Measurements from ENCODE around the gene TMEM200B.
"Not testable (repeated sequence)": the region's sequence is repeated elsewhere in the genome, so short reads cannot be mapped to it uniquely, and the experiment has no call there.

The TMEM200B gene

DNA sequence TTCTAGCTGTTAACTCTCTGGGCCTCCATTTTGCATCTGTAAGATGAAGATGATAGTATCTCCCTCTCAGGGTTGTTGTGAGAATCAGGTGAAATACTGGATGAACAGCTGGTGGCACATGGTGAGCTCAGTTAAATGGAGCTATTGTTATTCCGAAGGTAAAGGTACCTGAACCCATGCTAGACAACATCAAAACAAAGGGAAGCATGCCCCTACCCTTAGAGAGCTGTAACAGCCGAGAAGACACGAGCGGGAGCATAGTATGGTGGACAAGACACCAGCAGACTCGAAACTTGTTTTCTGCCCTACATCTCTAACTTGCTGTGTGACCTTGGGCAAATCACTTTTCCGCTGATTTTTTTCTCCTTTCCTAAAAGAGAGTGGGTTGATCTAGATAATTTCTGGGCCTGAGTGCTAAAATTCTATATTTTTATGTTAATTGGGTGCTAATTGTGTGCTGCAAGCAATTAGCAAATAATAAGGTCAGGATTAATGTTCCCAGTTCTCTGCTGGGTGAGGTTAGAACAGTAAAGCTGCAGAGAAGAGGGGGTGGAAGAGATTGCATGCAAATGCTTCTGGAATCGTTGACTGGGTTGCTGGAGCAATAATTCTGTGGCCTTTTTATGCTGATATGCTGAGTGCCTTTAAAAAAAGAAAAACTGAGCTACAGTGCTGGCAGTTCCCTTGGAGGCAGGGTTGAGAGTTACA lies 10.8 kb downstream of the TMEM200B start:
- DNase-seq (ENCODE audit: low read depth), result no peak

DNA sequence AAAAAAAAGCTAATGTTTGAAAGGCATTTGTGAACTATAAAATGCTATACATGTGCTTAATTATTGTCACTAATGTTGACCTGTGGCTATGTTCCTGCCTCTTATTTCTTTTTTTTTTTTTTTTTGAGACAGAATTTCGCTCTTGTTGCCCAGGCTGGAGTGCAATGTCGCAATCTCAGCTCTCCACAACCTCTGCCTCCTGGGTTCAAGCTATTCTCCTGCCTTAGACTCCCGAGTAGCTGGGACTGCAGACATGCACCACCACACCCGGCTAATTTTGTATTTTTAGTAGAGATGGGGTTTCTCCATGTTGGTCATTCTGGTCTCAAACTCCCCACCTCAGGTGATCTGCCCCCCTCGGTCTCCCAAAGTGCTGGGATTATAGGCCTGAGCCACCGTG lies 15.7 kb downstream of the TMEM200B start:
- not testable (repeated sequence) for DNase-seq (ENCODE audit: low read depth)

DNA sequence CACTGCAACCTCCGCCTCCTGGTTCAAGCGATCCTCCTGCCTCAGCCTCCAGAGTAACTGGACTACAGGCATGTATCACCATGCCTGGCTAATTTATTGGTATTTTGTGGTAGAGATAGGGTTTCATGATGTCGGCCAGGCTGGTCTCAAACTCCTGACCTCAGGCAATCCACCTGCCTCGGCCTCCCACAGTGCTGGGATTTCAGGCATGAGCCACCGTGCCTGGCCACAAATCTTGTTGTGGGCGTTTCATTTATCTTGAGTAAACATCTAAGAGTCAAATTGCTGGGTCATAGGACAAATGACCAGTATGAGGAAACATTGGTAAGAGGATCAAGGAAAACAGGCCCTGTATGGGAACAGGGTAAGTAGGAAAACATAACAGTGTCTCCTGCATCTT lies 17.9 kb downstream of the TMEM200B start:
- no peak for DNase-seq (ENCODE audit: low read depth)

DNA sequence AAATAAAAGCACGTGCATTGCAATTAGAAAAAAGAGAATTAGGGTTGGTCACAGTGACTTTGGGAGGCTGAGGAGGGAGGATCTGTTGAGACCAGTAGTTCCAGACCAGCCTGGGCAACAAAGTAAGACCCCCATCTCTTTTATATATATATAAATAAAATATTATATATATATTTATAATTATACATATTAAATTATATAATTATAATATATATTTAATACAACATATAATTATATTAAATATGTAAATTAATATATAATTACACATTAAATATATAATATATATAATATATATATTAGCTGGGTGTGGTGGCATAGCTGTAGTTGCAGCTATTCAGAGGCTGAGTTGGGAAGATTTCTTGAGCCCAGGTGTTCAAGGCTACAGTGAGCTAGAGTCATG lies 23.2 kb downstream of the TMEM200B start:
- DNase-seq (ENCODE audit: low read depth), result no peak

DNA sequence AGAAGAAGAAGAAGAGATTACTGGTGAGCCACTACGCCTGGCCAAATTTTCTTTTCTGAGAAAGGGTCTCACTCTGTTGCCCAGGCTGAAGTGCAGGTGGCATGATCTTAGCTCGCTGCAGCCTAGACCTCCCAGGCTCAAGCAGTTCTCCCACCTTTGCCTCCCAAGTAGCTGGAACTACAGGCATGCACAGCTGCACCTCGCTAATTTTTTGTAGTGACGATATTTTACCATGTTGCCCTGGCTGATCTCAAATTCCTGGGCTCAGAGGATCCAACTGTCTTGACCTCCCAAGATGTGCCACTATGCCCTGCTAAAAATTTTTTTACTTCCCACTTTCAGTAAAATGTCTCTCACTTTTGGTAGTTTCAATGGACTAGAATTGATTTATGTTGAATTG lies 24.4 kb downstream of the TMEM200B start:
- DNase-seq (ENCODE audit: low read depth), result no peak

DNA sequence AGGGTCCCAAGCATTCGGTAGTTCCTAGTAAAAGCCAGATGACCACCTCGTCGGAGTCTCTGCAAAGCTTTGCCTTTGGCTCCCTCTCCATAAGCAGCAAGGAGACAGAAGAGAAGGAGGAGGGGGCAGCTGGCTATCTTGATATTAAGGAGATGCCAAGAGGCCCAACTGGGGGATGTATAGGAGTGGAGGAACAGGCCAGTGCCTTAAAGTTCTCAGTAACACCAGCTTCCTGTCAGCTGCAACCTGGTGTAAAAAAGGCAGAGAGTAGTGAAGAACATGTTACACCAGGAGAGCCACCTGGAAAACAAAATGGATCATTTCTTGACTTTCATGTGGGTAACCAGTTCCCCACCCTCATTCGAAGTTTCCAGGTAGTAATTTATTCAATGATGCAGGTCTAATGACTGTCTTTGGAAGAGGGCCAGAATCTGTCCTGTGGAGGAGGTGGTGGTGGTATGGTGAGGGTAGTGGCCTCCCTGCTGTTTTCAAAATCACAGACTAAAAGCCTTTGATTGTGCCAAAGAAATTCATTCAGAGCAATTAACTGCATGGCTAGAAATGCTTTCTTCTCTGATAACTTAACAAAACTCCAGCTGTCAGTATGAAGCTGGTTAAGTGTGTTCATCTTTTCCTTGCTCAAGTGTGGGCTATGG lies 27.3 kb downstream of the TMEM200B start:
- no peak for DNase-seq (ENCODE audit: low read depth)

DNA sequence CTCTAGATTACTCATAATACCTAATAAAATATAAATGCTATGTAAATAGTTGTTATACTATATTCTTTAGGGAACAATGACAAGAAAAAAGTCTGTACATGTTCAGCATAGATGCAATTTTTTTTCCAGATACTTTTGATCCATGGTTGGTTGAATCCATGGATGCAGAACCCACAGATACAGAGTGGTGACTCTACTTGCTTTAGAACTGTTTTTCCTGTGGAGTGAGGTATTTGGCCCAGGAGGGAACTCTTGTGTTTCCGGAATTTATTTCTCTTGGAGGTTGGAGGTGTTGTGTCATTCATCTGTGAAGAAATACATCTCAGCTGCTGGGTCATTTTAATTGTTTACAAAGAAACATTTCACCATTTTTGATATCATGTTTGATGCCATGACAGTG lies 28.7 kb downstream of the TMEM200B start:
- no peak for DNase-seq (ENCODE audit: low read depth)

DNA sequence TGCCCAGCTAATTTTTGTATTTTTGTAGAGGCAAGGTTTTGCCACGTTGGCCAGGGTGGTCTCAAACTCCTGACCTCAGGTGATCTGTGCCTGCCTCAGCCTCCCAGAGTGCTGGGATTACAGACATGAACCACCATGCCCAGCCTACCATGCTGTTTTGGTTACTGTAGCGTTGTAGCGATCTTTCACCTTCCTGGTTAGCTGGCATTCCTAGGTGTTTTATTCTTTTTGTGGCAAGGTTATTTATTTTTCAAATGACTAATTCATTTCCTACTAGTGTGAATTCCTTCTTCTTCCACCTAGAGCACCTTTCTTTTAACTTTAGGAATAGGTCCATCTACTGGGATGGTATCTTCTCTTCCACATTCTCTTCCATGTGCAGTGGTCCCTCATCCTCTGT lies 29.3 kb downstream of the TMEM200B start:
- no peak for DNase-seq (ENCODE audit: low read depth)

DNA sequence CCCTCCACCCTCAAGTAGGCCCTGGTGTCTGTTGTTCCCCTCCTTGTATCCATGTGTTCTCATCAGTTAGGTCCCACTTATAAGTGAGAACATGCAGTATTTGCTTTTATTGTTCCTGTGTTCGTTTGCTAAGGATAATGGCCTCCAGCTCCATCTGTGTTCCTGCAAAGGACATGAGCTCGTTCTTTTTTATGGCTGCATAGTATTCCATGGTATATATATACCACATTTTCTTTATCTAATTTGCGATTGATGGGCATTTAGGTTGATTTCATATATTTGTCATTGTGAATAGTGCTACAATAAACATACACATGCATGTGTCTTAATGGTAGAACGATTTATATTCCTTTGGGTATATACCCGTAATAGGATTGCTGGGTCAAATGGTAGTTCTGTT lies 31.0 kb downstream of the TMEM200B start:
- DNase-seq (ENCODE audit: low read depth), result not testable (repeated sequence)

DNA sequence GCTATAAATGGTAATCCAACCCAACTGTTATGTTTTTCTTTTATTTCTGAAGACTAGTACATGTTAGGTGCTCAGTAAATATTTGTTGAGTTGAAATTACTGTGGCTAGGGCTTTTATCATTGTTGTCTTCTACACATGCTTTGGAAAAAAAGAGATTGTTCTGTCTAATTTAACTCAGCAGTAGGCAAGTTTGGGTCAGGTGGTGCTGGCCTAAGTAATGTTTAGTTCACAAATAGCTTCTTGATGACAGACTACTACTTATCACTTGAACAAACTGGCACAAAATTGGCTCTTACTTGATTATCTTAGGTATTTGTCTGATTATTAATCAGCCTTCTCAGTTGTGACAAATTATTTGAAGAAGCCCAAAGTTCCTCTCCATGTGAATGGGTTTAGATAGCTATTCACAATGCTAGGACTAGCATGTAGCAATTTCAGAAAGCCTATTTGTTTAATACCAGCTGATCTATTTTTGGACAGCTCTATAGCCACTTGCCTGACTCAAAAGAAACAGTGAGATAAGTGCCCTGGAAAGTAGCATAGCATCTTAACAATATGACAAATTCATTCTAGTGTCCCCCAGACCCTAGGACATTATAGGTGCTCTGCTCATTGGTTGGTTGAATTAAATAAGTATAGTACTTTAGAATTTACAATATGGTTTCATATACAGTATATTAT lies 32.6 kb downstream of the TMEM200B start:
- no peak for DNase-seq (ENCODE audit: low read depth)

DNA sequence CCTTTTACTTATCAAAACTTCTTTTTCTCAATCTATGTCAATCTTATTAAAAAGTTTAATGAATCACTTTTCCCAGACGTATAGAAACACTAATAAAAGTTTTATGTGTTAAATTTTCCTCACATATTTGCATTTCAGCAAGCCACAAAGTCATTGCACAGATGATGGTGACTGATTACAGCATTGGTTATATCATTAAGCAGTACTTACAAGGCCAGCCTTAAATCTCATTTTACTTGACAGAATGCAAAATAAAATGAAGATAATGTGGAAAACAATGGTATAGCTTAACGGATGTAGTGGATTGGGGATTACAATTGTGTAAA lies 39.5 kb downstream of the TMEM200B start:
- DNase-seq (ENCODE audit: low read depth), result no peak

DNA sequence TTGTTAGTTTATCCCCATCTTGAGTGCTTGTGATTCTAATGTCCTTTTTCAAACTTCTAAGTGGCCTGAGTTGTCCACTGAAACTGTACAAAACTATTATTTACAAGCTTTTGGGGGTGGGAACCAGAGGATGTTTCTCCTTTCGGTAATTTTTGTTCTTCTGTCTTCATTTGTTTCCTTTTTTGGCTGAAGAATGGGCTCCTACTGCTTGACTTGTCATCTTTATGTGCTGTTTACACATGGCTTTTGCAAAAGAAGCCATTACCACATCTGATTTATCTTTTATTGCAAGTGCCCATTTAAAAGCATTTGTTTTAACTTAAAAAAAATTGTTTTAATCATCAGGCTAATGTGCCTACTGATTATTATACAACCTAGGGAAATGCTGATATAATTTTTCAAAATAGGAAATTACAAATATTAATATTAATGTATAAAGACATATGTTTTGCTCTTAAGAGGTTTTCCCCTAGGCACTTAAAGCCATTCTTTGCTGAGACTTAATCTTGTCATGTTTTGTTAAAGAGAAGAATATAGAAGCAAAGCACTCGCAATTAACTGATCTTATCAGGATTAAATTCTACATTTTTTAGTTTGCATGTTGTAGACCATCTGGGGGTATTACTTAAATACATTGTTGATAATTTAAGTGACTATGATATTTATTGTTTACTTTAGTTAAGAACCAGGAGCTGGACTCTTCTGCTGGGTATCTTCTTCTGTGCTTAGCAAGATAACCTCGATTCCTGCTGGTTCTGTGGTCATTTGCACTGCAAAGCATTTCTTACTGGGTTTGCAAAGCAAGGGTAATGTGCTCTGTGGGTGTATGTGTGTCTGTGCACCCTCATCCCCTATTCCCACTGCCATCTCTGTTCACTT lies 40.1 kb downstream of the TMEM200B start:
- DNase-seq (ENCODE audit: low read depth), result no peak

DNA sequence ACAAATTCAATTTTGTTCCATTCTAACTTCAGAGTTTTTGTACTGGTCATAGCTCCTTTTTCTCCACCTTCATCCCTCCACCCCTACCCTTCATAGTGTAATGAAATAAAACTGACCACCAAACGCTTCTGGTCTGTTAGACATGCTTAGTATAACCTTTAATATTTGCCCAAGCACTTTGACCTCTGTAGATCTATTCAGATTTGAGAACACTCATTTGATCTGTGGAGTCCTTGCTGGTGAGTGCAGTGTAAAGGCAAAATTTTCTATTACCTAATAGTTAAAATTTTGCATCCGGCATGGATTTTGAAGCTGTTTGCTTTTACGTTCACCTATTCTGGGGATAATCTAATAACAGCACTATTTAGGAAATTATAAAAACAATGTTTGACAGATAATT lies 41.2 kb downstream of the TMEM200B start:
- no peak for DNase-seq (ENCODE audit: low read depth)

DNA sequence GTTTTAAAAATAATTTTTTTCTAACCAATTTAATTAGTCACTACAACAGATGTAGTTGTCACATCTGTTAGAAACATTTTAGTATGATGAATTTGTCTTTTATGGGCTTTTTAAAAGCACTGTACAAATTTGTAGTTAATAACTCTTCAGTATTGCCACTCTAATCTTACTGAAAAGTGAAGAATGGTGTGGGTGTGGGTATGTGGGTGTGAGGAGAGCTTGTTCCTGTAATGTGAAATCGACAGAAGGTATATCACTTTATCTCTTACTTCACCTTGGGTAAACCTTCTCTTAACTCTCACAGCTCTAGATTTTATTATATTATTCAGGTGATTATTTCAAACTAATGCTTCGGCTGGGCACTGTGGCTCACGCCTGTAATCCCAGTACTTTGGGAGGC lies 42.5 kb downstream of the TMEM200B start:
- no peak for DNase-seq (ENCODE audit: low read depth)

DNA sequence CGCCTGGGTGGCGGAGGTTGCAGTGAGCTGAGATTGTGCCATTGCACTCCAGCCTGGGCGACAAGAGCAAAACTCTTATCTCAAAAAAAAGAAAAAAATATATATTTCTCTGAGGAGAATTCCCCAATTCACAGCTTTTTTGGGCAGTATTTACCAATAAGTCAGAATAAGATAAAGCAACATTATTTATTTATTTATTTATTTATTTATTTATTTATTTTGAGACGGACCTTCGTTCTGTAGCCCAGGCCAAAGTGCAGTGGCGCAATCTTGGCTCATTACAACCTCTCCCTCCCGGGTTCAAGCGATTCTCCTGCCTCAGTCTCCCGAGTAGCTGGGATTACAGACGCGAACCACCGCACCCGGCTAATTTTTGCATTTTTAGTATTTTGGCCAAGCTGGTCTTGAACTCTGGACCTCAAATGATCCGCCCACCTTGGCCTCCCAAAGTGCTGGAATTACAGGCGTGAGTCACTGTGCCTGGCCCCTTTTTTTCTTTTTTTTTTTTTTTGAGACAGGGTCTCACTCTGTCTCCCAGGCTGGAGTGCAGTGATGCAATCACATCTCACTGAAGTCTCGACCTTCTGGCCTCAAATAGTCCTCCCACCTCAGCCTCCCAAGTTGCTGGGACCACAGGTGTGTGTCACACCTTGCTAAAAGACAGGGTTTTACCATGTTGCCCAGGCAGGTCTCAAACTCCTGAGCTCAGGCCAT lies 43.6 kb downstream of the TMEM200B start:
- not testable (repeated sequence) for DNase-seq (ENCODE audit: low read depth)

DNA sequence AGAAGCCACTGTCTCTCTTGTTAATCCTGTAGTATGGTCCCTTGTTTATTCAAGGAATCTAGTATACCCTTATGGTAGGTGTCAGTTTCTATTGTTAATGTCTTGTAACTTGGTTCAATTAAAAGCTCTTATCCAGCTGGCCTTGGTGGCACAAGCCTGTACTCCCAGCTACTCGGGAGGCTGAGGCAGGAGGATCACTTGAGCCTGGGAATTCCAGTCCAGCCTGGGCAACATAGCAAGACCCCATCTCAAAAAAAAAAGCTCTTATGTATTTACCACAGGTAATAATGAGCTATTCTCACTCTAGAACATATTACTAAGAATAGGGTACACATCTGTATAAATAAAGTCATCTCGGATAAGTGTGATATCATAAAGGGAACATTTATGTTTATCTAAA lies 46.5 kb downstream of the TMEM200B start:
- DNase-seq (ENCODE audit: low read depth), result no peak

Measured in T follicular helper cell (primary cell).